ENCODE measurements around the gene LY6G5C.

DNA sequence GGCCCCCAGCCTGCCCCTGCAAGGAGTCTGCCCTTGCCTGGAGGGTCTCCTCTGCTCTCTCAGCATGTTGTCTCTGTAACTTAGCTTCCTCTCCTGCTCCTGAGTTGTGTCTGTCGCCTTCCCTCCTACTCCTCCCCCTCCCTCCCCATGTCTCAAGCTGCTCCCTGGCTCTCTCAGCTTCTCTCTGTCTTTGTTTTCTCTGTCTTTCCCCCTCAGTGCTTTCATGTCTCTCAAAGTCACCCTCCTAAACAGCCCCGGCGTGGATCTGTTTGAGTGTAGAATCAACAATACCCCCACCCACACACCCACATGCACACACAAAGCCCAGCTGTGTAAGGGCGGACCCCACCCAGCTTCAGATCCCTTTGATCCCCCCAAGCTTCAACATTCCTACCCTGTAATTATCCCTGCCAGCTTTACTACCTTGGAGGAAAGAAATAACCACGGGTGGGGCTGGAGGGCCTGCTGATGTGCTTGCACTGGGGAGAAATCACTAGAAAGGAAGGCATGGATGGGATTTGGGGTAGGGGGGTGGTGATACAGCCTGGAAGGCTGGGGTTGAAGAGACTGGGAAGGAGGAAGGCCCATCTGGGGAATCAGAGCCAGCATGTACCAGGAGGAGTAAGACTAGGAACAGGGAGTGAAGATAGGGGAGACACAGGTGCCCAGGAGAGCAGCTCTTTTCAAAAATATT, 33.3 kb upstream of the LY6G5C start:
- TF ChIP-seq, protein P1, sequence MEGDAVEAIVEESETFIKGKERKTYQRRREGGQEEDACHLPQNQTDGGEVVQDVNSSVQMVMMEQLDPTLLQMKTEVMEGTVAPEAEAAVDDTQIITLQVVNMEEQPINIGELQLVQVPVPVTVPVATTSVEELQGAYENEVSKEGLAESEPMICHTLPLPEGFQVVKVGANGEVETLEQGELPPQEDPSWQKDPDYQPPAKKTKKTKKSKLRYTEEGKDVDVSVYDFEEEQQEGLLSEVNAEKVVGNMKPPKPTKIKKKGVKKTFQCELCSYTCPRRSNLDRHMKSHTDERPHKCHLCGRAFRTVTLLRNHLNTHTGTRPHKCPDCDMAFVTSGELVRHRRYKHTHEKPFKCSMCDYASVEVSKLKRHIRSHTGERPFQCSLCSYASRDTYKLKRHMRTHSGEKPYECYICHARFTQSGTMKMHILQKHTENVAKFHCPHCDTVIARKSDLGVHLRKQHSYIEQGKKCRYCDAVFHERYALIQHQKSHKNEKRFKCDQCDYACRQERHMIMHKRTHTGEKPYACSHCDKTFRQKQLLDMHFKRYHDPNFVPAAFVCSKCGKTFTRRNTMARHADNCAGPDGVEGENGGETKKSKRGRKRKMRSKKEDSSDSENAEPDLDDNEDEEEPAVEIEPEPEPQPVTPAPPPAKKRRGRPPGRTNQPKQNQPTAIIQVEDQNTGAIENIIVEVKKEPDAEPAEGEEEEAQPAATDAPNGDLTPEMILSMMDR (IDR thresholded peaks at IDR 0.05): no peak
- TF ChIP-seq POLR2A (IDR thresholded peaks at IDR 0.05): no peak
- no peak for TF ChIP-seq EP300 (IDR thresholded peaks at IDR 0.05)

Data from tibial nerve (tissue), 4 donors.